ENCODE data around the gene CATSPER1. TPM values are rescaled to one million over a fixed set of nuclear protein-coding genes. Genes with fewer than 3 reads are reported as not detected.
A peak's percentile ranks its signal among the peaks of the same experiment; 100 is the strongest.

The CATSPER1 gene
- total and polyA plus RNA-seq, 2 of the 13 experiments (the other 11 are each of a cell fraction or from before 2014, with no cell fraction given) = 0.17 TPM; not detected in 1

DNA sequence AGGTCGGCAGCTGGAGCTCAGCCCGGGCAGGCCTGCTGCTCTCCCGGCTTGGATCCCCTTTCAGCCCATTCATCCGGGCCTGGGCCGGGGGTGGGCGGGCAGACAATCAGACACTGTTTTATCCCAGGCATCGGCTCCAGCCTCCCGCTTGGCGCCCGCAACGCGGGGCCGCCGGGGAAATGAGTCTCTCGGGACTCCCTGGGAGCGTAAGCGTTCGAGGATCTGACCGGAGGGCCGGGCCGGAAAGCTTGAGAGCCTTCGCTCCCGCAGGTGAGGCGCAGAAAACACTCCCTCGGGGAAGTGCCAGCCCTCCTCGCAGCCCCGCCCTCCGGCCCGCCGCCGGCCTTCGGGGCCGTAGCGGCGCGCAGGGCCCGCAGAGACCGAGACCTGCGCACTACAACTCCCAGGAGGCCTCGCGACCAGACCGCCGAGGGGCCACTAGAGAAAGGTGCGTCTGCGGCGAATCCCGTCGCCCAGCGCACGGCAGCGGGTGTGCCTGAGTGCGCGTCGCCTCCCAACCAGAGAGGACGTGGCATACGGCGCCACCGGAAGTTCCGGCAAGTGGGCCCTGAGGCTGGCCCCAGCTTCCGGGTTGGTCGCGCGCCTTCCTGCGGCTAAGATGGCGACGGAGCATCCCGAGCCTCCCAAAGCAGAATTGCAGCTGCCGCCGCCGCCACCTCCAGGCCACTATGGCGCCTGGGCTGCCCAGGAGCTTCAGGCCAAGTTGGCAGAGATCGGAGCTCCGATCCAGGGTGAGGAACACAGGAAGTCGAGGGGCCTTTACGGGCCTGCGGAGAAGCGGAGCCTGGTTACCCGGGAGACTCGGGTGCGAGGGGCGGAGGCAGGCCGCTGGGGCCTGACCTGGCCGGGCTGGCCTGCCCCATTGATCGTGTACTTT is 25.7 kb upstream of the CATSPER1 start, which contains the start of gene SF3B2 (continued):
- TF ChIP-seq, protein P1, sequence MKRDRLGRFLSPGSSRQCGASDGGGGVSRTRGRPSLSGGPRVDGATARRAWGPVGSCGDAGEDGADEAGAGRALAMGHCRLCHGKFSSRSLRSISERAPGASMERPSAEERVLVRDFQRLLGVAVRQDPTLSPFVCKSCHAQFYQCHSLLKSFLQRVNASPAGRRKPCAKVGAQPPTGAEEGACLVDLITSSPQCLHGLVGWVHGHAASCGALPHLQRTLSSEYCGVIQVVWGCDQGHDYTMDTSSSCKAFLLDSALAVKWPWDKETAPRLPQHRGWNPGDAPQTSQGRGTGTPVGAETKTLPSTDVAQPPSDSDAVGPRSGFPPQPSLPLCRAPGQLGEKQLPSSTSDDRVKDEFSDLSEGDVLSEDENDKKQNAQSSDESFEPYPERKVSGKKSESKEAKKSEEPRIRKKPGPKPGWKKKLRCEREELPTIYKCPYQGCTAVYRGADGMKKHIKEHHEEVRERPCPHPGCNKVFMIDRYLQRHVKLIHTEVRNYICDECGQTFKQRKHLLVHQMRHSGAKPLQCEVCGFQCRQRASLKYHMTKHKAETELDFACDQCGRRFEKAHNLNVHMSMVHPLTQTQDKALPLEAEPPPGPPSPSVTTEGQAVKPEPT (CRISPR knock-in tag; IDR thresholded peaks at IDR 0.05; ENCODE audit: low read depth) = no peak
- TF ChIP-seq ZNF782 (CRISPR knock-in tag; IDR thresholded peaks at IDR 0.05; ENCODE audit: borderline replicate concordance) (no peak), ZNF616 (CRISPR knock-in tag; IDR thresholded peaks at IDR 0.05; ENCODE audit: low read depth) (no peak), MATR3 (CRISPR knock-in tag; IDR thresholded peaks at IDR 0.05) (no peak), SRSF9 (IDR thresholded peaks at IDR 0.05; ENCODE audit: borderline replicate concordance, insufficient read depth, low read depth, low read length, poor library complexity, severe bottlenecking) (no peak), ZNF781 (CRISPR knock-in tag; IDR thresholded peaks at IDR 0.05; ENCODE audit: borderline replicate concordance, not compliant biosample characterization) (peak; percentile 66), RBM22 (optimal IDR thresholded peaks at IDR 0.05; ENCODE audit: low read length) (no peak), SKI (IDR thresholded peaks at IDR 0.05; ENCODE audit: partially characterized antibody) (peak; percentile 51), ZSCAN30 (CRISPR knock-in tag; IDR thresholded peaks at IDR 0.05) (0 out of 2 replicates have a peak, but pooled peaks have one; percentile 82), FOXK2 (IDR thresholded peaks at IDR 0.05) (no peak), ZNF33A (CRISPR knock-in tag; IDR thresholded peaks at IDR 0.05; ENCODE audit: borderline replicate concordance) (peak; percentile 73; the same call in 1 of the 2 replicates), CBX1 (IDR thresholded peaks at IDR 0.05; ENCODE audit: low read depth) (no peak), ZNF225 (CRISPR knock-in tag; IDR thresholded peaks at IDR 0.05) (peak; percentile 84), ZKSCAN1 (IDR thresholded peaks at IDR 0.05; ENCODE audit: low read length) (no peak), MEIS1 (CRISPR knock-in tag; IDR thresholded peaks at IDR 0.05; ENCODE audit: borderline replicate concordance) (peak; percentile 73; the same call in 1 of the 2 replicates), ZNF251 (CRISPR knock-in tag; IDR thresholded peaks at IDR 0.05) (no peak)
- TF ChIP-seq, protein P2, sequence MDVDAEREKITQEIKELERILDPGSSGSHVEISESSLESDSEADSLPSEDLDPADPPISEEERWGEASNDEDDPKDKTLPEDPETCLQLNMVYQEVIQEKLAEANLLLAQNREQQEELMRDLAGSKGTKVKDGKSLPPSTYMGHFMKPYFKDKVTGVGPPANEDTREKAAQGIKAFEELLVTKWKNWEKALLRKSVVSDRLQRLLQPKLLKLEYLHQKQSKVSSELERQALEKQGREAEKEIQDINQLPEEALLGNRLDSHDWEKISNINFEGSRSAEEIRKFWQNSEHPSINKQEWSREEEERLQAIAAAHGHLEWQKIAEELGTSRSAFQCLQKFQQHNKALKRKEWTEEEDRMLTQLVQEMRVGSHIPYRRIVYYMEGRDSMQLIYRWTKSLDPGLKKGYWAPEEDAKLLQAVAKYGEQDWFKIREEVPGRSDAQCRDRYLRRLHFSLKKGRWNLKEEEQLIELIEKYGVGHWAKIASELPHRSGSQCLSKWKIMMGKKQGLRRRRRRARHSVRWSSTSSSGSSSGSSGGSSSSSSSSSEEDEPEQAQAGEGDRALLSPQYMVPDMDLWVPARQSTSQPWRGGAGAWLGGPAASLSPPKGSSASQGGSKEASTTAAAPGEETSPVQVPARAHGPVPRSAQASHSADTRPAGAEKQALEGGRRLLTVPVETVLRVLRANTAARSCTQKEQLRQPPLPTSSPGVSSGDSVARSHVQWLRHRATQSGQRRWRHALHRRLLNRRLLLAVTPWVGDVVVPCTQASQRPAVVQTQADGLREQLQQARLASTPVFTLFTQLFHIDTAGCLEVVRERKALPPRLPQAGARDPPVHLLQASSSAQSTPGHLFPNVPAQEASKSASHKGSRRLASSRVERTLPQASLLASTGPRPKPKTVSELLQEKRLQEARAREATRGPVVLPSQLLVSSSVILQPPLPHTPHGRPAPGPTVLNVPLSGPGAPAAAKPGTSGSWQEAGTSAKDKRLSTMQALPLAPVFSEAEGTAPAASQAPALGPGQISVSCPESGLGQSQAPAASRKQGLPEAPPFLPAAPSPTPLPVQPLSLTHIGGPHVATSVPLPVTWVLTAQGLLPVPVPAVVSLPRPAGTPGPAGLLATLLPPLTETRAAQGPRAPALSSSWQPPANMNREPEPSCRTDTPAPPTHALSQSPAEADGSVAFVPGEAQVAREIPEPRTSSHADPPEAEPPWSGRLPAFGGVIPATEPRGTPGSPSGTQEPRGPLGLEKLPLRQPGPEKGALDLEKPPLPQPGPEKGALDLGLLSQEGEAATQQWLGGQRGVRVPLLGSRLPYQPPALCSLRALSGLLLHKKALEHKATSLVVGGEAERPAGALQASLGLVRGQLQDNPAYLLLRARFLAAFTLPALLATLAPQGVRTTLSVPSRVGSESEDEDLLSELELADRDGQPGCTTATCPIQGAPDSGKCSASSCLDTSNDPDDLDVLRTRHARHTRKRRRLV (CRISPR knock-in tag; IDR thresholded peaks at IDR 0.05) = peak; percentile 47; the same call in 1 of the 2 replicates
- TF ChIP-seq, protein P3, sequence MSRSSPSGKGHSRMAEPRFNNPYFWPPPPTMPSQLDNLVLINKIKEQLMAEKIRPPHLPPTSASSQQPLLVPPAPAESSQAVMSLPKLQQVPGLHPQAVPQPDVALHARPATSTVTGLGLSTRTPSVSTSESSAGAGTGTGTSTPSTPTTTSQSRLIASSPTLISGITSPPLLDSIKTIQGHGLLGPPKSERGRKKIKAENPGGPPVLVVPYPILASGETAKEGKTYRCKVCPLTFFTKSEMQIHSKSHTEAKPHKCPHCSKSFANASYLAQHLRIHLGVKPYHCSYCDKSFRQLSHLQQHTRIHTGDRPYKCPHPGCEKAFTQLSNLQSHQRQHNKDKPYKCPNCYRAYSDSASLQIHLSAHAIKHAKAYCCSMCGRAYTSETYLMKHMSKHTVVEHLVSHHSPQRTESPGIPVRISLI (CRISPR knock-in tag; IDR thresholded peaks at IDR 0.05; ENCODE audit: borderline replicate concordance) = no peak
- TF ChIP-seq, protein P4, sequence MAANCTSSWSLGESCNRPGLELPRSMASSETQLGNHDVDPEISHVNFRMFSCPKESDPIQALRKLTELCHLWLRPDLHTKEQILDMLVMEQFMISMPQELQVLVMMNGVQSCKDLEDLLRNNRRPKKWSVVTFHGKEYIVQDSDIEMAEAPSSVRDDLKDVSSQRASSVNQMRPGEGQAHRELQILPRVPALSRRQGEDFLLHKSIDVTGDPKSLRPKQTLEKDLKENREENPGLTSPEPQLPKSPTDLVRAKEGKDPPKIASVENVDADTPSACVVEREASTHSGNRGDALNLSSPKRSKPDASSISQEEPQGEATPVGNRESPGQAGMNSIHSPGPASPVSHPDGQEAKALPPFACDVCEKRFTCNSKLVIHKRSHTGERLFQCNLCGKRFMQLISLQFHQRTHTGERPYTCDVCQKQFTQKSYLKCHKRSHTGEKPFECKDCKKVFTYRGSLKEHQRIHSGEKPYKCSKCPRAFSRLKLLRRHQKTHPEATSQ (CRISPR knock-in tag; IDR thresholded peaks at IDR 0.05; ENCODE audit: borderline replicate concordance) = 0 out of 2 replicates have a peak, but pooled peaks have one; percentile 42
